Caco-2 (cell line): ENCODE results near the gene IPO4. TPM values are rescaled to one million over a fixed set of nuclear protein-coding genes. Genes with fewer than 3 reads are reported as not detected.

Experiments used
- BruUV-seq: library from RNA; stranded (reverse); fragments of 400-500 nt; replicated peaks from 2 replicates; lab custom pipeline; 2021; lab: Mats Ljungman, UMichigan
- CTCF ChIA-PET: fragments of 300-600 bp; sonication (Branson Sonifier 250); formaldehyde crosslinking; loops from one replicate; lab custom pipeline; 2022; ENCODE audit warnings: antibody characterized with exemption; lab: Charles Lee
- POLR2A ChIA-PET: fragments of 300-600 bp; sonication (Branson Sonifier 250); formaldehyde crosslinking; loops from one replicate; lab custom pipeline; 2022; ENCODE audit warnings: antibody characterized with exemption; lab: Charles Lee
- DNase-seq, 2 experiments: peaks; one replicate each; pipeline versions ENCODE4 v3.0.0 to v3.0.0-alpha.2; 2020 to 2022
- H3K27me3 ChIP-seq: replicated peaks from 2 replicates; pipeline ENCODE4 v1.6.0; 2011; ENCODE audit warnings: low read length; ENCODE audit not compliant: control insufficient read depth, insufficient read depth
- H3K36me3 ChIP-seq: 2 replicates; pipeline ENCODE4 v1.5.1; 2011; ENCODE audit warnings: low read length; ENCODE audit not compliant: control insufficient read depth, insufficient read depth
- H3K4me1 ChIP-seq: fragments of 250-450 bp; sonication (Bioruptor Pico); 2 replicates; pipeline ENCODE4 v1.5.1; 2020; ENCODE audit warnings: mild to moderate bottlenecking
- H3K4me3 ChIP-seq: 2 replicates; pipeline ENCODE4 v1.5.1; 2011; ENCODE audit warnings: low read depth, mild to moderate bottlenecking, control low read depth, low read length
- H3K9me3 ChIP-seq: fragments of 250-450 bp; sonication (Bioruptor Pico); 2 replicates; pipeline ENCODE4 v1.5.1; 2020; ENCODE audit warnings: mild to moderate bottlenecking, moderate library complexity
- H3K27ac Mint-ChIP-seq: one replicate; pipeline ENCODE4 v1.8.0; 2022; ENCODE audit warnings: mixed read lengths; ENCODE audit not compliant: unreplicated experiment
- H3K27me3 Mint-ChIP-seq: one replicate; pipeline ENCODE4 v1.8.0; 2022; ENCODE audit warnings: mixed read lengths; ENCODE audit not compliant: insufficient read depth, unreplicated experiment
- H3K36me3 Mint-ChIP-seq: one replicate; pipeline ENCODE4 v1.8.0; 2022; ENCODE audit warnings: mild to moderate bottlenecking, mixed read lengths; ENCODE audit not compliant: insufficient read depth, unreplicated experiment
- H3K4me1 Mint-ChIP-seq: one replicate; pipeline ENCODE4 v1.8.0; 2022; ENCODE audit warnings: low read depth, mixed read lengths; ENCODE audit not compliant: unreplicated experiment
- H3K4me3 Mint-ChIP-seq: one replicate; pipeline ENCODE4 v1.8.0; 2022; ENCODE audit warnings: mild to moderate bottlenecking, moderate library complexity, mixed read lengths; ENCODE audit not compliant: unreplicated experiment
- H3K9me3 Mint-ChIP-seq: one replicate; pipeline ENCODE4 v1.8.0; 2022; ENCODE audit warnings: mixed read lengths; ENCODE audit not compliant: unreplicated experiment
- intact Hi-C: fragments of 100-400 bp; cut with micrococcal nuclease; formaldehyde crosslinking; loops from one replicate; pipeline ENCODE4 v1.10.0; 2022; ENCODE audit not compliant: unreplicated experiment
- total RNA-seq: library from RNA; stranded (reverse); gene quantifications from 2 replicates; pipeline ENCODE4 v1.2.3, GENCODE V29; 2022
- TF ChIP-seq, protein P1 (sequence below), 2 experiments: fragments of 200-600 bp in 1 of 2; IDR thresholded peaks; 1 replicate in 1 of 2; 2 replicates in 1 of 2; pipeline versions ENCODE4 v1.5.1 to v1.8.0; 2011 to 2022; ENCODE audit warnings: antibody characterized with exemption in 1 of 2, control low read depth in 1 of 2, inconsistent platforms in 1 of 2, low read depth in 1 of 2, low read length in 1 of 2, mild to moderate bottlenecking in 1 of 2, moderate library complexity in 1 of 2; ENCODE audit not compliant: insufficient read depth in 1 of 2, severe bottlenecking in 1 of 2, unreplicated experiment in 1 of 2

The IPO4 gene
- total RNA-seq, 1 experiment from 2014 or later = 85.4 TPM

DNA sequence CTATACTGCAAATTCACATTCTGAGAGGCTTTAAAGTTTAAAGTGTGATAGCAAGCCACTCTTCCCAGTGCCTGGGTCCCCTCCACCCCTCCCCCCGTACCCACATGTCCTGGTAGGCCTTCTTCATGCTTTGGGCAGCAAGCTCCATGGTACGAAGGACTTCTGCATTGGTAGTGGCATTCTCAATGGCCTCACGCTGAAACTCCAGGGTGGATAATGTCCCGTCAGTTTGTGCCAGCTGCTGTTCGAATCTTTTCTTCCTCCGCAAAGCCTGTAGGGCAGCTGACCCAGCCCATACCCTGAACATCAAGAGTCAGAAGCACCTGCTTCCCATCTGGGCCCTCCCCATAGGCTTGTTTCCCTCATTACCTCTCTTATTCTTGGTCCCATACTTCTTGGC, 22.7 kb upstream of the IPO4 start:
- no peaks in the 10 kb centered on the region for H3K27me3 Mint-ChIP-seq
- H3K27ac Mint-ChIP-seq = no peak overlapping the region
- peaks cover 72% of the 10 kb centered on the region for H3K36me3 Mint-ChIP-seq
- ChIA-PET POLR2A (interaction anchor here (0.6 kb wide), 1 partner anchor 31 kb away, joined by 3 read pairs; the partner anchor contains the start of gene TINF2), CTCF (interaction anchor here (0.9 kb wide), 1 partner anchor 31 kb away, joined by 3 read pairs; the partner anchor contains the start of gene TINF2)
- peaks cover 12% of the 10 kb centered on the region for H3K4me1 Mint-ChIP-seq
- intact Hi-C loops = no loop called here
- H3K9me3 ChIP-seq = no peaks in the 10 kb centered on the region
- no peak for DNase-seq
- H3K9me3 Mint-ChIP-seq = no peaks in the 10 kb centered on the region
- no TSS peak for BruUV-seq
- no peak overlapping the region for H3K4me3 ChIP-seq
- no peaks in the 10 kb centered on the region for H3K27me3 ChIP-seq
- H3K4me3 Mint-ChIP-seq = no peak overlapping the region
- peaks cover 12% of the 10 kb centered on the region for H3K4me1 ChIP-seq
- TF ChIP-seq, protein P1, sequence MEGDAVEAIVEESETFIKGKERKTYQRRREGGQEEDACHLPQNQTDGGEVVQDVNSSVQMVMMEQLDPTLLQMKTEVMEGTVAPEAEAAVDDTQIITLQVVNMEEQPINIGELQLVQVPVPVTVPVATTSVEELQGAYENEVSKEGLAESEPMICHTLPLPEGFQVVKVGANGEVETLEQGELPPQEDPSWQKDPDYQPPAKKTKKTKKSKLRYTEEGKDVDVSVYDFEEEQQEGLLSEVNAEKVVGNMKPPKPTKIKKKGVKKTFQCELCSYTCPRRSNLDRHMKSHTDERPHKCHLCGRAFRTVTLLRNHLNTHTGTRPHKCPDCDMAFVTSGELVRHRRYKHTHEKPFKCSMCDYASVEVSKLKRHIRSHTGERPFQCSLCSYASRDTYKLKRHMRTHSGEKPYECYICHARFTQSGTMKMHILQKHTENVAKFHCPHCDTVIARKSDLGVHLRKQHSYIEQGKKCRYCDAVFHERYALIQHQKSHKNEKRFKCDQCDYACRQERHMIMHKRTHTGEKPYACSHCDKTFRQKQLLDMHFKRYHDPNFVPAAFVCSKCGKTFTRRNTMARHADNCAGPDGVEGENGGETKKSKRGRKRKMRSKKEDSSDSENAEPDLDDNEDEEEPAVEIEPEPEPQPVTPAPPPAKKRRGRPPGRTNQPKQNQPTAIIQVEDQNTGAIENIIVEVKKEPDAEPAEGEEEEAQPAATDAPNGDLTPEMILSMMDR (IDR thresholded peaks at IDR 0.05; ENCODE audit: insufficient read depth in 1 of 2, low read depth in 1 of 2, low read length in 1 of 2, severe bottlenecking in 1 of 2, unreplicated experiment in 1 of 2) = no peak
- peaks cover 4% of the 10 kb centered on the region for H3K36me3 ChIP-seq

DNA sequence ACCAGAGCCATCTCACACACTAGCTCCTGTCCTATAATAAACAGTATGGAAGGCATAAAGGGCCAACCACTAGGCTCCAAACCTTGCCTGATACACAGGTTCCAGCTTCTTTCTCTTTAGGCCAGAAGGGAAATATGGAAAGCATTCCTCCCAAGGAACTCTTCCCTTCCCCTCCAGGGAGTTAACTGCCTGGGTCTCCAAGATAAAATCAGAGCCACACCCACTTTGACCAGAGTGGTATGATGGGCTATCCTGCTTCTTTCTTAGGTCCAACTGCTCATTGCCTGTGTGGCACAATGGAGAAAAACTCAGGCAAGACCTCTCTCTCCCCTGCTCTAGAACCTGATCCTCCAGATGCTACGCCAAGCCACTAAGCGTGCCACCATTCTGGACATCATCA, 19.0 kb upstream of the IPO4 start:
- Mint-ChIP-seq H3K4me1 (no peaks in the 10 kb centered on the region), H3K27me3 (no peaks in the 10 kb centered on the region)
- POLR2A ChIA-PET = no interaction called here

DNA sequence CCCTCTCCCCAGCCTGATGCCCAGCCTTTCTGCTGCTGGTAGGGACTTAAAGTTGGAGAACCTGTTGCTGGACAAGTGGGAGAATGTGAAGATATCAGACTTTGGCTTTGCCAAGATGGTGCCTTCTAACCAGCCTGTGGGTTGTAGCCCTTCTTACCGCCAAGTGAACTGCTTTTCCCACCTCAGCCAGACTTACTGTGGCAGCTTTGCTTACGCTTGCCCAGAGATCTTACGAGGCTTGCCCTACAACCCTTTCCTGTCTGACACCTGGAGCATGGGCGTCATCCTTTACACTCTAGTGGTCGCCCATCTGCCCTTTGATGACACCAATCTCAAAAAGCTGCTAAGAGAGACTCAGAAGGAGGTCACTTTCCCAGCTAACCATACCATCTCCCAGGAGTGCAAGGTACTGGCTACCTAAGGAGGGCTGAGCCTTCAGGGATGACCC, 18.5 kb upstream of the IPO4 start:
- intact Hi-C loops = no loop called here
- POLR2A ChIA-PET = no interaction called here
- Mint-ChIP-seq H3K27me3 (no peaks in the 10 kb centered on the region), H3K27ac (no peak overlapping the region), H3K4me3 (no peak overlapping the region), H3K36me3 (peaks cover 52% of the 10 kb centered on the region), H3K9me3 (peaks cover 12% of the 10 kb centered on the region), H3K4me1 (no peaks in the 10 kb centered on the region)
- DNase-seq = no peak
- TF ChIP-seq, protein P1 (IDR thresholded peaks at IDR 0.05; ENCODE audit: insufficient read depth in 1 of 2, low read depth in 1 of 2, low read length in 1 of 2, severe bottlenecking in 1 of 2, unreplicated experiment in 1 of 2) = no peak
- no peaks in the 10 kb centered on the region for H3K27me3 ChIP-seq
- no TSS peak for BruUV-seq
- H3K36me3 ChIP-seq = peaks cover 4% of the 10 kb centered on the region
- peaks cover 6% of the 10 kb centered on the region for H3K9me3 ChIP-seq
- no peaks in the 10 kb centered on the region for H3K4me1 ChIP-seq
- CTCF ChIA-PET = no interaction called here
- H3K4me3 ChIP-seq = no peak overlapping the region

More for the DNA sequence above, 19.0 kb upstream of the IPO4 start:
- no peak overlapping the region for H3K27ac Mint-ChIP-seq
- DNase-seq = no peak
- intact Hi-C loops = no loop called here
- TF ChIP-seq, protein P1 (IDR thresholded peaks at IDR 0.05; ENCODE audit: insufficient read depth in 1 of 2, low read depth in 1 of 2, low read length in 1 of 2, severe bottlenecking in 1 of 2, unreplicated experiment in 1 of 2) = no peak
- H3K4me1 ChIP-seq = no peaks in the 10 kb centered on the region
- no peak overlapping the region for H3K4me3 Mint-ChIP-seq
- no peaks in the 10 kb centered on the region for H3K27me3 ChIP-seq
- H3K36me3 Mint-ChIP-seq = peaks cover 52% of the 10 kb centered on the region
- peaks cover 6% of the 10 kb centered on the region for H3K9me3 ChIP-seq
- CTCF ChIA-PET = interaction anchor here (0.7 kb wide), 1 partner anchor 68 kb away, joined by 3 read pairs; no protein-coding TSS in a partner anchor
- no TSS peak for BruUV-seq
- peaks cover 4% of the 10 kb centered on the region for H3K36me3 ChIP-seq
- H3K9me3 Mint-ChIP-seq = peaks cover 8% of the 10 kb centered on the region
- no peak overlapping the region for H3K4me3 ChIP-seq
